C4-2B (cell line): ENCODE measurements around the gene GIT1.

ENCODE experiments used
- H3K27ac ChIP-seq: fragments of 450-650 bp; 2 replicates; pipeline ENCODE4 v1.5.1; 2017
- ZFX ChIP-seq: fragments of 450-650 bp; IDR thresholded peaks from 2 replicates; pipeline ENCODE4 v1.6.1; 2017
- TF ChIP-seq, protein P1 (sequence below): fragments of 450-650 bp; conservative IDR thresholded peaks from 2 replicates; pipeline ENCODE4 v1.5.1; 2017; ENCODE audit warnings: mild to moderate bottlenecking

GIT1 gene

DNA sequence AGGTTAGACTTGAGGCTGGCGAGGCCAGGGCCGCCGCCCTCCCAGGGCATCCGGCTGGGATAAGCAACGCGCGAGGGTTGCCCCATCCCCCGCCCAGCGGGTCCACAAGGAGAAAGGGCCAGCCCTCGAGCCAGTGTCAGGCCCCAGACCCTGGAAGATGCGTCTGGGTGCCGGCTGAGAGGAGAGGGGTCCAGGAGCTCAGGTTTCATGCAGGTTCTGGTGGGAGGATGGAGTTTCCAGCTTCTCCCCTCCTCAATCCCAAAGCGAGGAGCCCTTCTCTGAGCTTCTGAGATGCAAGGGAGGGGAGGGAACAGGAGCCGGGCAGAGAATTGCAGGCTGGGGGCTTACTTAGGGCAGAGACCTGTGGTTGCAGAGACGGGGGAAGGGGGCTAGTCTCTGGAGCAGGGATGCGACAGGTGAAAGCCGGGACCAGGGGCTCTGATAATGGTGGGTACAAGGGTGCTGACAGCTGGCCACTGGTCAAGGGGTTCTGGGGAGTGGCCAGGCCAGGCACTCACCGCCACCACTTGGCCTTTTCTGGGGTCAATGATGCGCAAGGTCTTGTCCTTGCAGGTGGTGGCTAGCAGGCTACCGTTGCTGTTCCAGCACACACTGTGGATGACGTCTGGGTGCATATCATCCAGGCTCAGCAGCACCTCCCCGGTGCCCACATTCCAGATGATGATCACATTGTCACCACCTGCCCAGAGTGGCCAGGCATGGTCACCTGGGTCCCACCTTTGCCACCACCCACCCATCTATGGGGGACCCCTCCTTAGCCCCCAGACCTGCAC, 29.0 kb upstream of the GIT1 start:
- TF ChIP-seq, protein P1, sequence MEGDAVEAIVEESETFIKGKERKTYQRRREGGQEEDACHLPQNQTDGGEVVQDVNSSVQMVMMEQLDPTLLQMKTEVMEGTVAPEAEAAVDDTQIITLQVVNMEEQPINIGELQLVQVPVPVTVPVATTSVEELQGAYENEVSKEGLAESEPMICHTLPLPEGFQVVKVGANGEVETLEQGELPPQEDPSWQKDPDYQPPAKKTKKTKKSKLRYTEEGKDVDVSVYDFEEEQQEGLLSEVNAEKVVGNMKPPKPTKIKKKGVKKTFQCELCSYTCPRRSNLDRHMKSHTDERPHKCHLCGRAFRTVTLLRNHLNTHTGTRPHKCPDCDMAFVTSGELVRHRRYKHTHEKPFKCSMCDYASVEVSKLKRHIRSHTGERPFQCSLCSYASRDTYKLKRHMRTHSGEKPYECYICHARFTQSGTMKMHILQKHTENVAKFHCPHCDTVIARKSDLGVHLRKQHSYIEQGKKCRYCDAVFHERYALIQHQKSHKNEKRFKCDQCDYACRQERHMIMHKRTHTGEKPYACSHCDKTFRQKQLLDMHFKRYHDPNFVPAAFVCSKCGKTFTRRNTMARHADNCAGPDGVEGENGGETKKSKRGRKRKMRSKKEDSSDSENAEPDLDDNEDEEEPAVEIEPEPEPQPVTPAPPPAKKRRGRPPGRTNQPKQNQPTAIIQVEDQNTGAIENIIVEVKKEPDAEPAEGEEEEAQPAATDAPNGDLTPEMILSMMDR, result no peak
- TF ChIP-seq ZFX, result no peak
- no peak overlapping the region for H3K27ac ChIP-seq

DNA sequence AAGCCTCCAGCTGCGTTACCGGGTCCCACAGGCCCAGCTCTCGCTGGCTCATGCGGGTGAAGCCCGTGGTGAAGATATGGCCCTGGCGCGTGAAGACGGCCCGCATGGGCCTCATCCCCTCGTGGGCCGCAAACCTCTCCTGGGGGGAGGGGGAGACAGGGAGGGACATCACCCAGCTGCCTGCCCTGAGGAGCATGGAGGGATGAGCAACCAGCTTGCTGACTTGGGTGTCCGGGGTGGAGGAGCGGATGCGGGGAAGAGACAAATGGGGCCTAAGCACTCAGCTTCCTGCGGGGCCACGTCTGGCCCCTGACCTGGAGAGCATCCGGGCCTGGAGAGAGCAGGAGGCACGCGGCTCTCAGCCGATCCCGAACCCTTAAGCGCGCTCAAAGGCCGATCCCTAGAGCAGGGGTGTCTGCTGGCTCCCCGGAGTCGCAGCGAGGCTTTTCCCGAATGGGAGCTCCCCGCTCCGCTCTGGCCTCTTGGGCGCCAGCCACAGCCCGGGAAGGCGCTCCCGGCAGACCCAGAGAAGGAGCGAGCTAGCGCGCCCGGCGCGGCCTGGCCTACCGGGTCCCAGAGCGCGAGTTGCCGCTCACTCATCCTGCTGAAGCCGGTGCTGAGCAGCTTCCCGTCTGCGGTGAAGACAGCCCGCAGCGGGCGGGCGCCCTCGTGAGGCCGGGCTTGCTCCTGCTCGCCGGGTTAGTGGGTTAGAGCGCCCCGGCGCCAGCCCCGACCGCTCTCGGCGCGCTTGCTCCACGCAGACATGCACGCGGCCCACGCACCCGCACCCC, 28.2 kb upstream of the GIT1 start:
- no peak overlapping the region for H3K27ac ChIP-seq

DNA sequence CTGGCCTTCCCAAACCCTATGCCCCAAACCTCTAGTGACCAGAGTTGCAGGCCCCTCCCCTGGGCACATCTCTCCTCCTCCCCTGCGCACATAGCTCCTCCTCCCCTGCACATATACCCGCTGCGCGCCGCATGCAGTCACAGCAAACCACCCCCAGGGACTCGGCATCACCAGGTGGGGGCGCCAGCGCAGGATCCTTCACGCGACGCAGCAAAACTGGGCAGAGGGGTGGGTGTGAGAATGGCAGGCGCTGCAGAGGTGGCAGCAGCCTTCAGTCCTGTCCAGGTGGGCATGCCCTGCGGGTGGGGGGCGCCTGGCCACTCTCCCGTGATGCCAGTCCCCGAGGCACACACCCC, 27.7 kb upstream of the GIT1 start:
- no peak overlapping the region for H3K27ac ChIP-seq
- TF ChIP-seq ZFX, result no peak
- TF ChIP-seq, protein P1, result no peak; the same call in 1 of the 2 replicates

More for the DNA sequence above, 28.2 kb upstream of the GIT1 start:
- TF ChIP-seq, protein P1, result no peak; the same call in 1 of the 2 replicates
- no peak for TF ChIP-seq ZFX

DNA sequence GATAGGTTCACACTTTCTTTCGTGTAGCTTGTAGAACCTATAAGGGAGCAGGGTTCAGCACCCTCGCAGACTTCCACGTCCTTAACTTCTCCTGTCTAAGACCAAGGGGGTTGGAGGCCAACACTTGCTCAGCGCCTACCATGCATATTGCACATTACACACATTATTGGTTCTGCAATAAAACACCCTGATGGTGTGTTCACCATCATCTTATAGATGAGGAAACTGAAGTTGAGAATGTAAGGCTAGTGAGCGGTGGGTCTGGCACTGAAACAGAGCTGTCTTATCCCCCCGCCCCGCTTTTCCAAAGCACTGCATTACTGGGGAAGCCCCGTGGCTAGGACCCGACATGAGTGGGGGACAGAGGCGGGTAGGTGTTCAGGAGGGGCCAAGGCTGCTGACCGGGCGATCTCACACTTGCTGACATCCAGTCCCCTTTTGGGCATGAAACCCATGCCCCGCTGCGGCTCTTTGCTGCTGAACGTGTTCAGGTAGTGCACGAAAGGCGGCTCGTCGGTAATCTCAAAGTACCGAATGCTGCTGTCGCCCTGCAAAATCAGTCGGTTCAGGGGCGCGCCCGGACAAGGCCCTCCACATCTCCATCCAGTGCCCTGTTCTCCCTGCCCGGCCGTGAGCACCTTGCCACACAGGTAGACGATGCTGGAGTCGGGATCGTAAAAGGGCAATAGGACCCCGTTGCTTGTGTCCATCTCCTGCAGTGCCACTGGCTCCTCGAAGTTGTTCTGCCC, 27.0 kb upstream of the GIT1 start:
- TF ChIP-seq, protein P1, result no peak
- TF ChIP-seq ZFX, result no peak
- H3K27ac ChIP-seq, result no peak overlapping the region

DNA sequence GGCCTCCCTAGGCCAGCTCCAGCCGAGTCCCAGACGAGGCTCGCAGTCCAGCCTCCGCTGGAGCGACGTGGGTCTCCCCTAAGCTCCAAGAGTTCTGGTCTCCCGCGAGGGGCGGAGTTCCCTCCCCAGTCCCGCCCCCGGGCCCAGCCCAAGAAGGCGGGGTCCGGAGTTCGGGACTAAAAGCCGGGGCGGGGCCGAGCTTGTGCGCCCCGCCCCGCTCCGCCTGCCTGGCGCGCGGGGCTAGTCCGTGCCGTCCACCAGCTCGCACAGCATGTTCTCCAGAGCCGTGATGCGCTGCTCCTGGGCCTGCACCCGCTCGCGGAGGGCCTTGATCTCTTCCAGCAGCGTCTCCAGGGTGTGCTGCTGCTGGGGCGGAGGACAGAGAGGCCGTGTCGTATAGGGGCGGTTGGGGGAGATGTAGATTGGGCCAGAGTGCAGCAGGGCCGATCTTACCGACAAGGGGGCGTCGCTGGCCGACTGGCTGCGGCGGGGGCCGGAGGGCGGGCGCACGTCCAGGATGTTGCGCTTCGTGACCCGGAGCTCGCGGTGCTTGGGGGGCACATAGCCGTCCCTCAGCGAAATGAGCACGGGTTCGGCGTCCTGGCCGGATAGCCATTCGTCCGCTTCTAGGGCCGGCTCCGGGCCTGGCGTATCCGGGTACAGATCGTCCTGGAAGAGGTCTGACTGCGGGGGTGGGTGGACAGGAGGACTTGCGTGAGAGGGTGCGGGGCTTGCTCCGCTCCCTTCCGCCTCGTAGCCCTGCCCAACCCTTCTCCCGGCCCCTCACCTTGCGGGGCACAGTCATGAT, 26.2 kb upstream of the GIT1 start:
- H3K27ac ChIP-seq, result no peak overlapping the region
- TF ChIP-seq ZFX, result no peak
- TF ChIP-seq, protein P1, result no peak

DNA sequence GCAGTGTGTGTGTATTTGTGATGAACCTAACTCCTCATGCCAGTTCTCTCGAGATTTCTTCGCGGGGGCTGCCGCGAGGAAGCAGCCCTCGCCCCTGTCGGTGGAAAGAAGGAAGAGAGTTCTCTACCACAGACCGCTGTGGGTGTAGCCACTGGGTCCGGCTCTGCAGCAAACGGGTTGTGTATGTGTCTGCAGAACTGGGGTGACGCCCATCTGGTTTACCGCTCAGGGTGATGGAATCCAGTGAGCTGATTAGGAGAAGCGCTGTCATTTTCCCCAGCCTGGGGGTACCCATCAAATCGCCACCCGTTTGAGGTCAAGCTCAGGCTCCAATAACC, 25.6 kb upstream of the GIT1 start:
- no peak overlapping the region for H3K27ac ChIP-seq
- no peak for TF ChIP-seq ZFX
- TF ChIP-seq, protein P1, result no peak
